HG03097 (cell line): Measurements from ENCODE around the gene RSPO3.

Source experiments
- ATAC-seq: cut with Tn5 transposase; IDR thresholded peaks from one replicate; pipeline ENCODE4 v1.9.1; 2021; ENCODE audit not compliant: unreplicated experiment, low FRiP score

Gene RSPO3

DNA sequence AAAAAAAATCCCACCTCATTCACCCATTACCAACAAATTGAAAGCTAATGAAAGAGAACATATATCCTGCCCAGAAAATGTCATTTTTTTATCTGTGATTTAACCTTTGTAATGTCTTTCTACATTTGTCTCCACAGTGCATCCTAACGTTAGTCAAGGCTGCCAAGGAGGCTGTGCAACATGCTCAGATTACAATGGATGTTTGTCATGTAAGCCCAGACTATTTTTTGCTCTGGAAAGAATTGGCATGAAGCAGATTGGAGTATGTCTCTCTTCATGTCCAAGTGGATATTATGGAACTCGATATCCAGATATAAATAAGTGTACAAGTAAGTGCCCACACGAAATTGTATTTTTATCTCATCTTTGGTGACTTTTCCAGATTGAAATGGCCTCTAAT, 30.0 kb downstream of the RSPO3 start:
- no peak for ATAC-seq

GRCh38 chr6:127154509-127154908, 36.0 kb downstream of the RSPO3 start:
- ATAC-seq = no peak

GRCh38 chr6:127160484-127160883, 42.0 kb downstream of the RSPO3 start:
- ATAC-seq = no peak

DNA sequence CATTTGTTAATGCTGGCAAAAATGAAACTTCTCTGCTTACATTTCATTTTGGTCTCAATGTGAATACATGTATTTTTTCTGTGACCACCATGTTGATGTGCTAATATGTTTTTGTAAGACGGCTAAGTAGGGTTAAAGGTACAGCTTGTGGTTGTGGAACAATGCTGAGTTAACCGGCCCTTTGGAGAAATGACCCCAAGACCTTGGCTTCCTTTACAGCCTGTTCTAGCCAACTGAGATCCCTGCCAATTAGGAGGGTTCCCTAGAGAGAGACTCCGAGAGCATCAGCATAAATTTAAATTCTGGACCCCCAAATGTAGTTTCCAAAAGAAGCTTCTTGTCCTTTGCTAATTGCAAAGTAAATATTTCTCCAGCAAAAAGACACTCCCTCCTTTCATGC, 44.4 kb downstream of the RSPO3 start:
- no peak for ATAC-seq

- ATAC-seq = no peak
Observed at GRCh38 chr6:127164036-127164435, 45.6 kb downstream of the RSPO3 start.

GRCh38 chr6:127164565-127164964, 46.1 kb downstream of the RSPO3 start:
- no peak for ATAC-seq

DNA sequence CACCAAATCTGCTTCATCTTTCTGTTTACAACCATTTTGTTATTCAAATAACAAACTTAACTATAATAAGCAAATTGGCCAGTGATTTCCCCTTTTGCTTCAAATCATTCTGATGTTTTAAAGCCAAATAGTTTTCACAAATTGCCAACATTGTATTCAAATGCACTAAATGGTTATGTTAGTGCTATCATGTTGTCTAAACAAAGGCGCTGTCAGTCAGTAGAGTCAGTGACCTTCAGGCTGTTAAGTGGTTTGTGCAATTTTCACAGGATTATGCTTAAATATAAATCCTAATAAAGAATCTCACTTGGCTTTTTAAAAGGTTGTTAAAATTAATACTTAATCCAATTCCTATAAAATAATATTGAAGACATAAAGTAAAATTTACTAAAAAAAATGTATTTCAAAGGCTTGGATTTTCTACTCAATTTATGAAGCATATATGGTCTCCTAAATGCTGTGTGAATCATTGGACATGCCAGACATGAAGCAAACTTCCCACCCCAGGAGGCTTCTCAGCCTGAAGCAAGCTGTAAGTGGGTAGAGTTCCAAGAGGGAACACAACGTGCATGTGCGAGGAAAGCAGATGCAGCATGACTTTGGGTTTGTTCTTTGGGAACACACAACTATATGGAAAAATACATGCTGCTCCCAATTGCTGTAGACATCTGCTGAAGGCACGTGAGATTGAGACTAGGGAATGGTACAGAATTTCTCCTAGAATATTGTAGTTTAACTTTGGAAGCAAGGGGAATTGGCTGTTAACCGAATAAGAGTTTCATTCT, 54.9 kb downstream of the RSPO3 start:
- no peak for ATAC-seq

DNA sequence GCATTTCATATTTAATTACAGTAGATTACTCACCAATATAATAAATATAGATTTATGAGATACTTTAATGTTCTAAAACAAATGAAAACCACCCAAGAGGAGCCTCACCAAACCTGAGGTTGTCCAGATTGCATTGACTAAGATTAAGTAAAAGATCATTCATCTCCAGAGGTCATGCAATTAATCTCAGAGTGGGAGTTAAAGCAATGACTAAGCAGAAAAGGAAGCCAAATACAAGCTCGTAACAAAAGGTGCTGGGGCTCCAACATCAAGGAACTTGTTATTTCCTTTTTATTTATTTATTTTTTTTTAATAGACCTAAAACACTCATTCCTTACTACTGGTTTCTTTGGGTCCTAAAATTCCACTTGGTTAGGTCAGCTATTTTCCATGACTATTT, 57.7 kb downstream of the RSPO3 start:
- no peak for ATAC-seq

DNA sequence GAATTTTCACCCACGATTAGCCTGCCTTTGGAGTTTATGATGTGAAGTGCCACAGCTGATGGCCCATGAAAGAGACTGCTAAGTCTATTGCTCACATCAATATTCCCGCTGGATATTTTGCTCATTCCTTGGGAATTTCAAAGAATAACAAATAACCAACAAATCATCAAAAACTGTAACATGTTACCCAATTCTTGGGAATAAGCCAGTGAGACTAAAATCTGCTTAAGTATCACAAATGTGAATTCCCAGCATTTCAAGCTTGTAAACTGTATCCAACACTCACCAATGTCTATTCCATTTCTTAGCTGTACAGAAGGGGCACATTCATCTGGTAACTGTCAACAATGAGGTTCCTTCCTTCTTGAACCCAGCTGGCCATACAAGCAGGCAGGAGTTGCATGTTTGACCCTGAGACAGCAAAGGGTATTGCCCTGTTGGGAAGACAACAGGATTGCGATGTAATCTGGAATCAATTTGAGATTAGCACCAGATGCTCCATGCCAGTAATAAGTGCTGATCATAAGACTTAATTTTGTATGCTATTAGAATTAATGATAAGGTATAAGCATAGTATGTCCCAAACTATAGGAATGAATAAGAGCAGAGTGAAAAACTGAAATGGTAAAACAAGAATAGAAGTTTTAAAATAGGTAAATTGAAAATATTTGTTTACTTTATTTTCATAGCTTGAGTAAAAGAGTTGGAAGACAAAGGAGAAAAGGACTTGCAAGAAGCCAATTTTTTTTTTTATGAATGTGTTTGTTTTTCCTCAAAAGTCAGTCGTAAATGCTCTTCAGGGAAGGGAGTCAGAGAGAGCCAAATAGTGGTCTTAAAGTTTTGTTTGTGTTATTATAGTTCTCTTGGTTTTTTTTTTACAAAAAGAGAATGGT, 58.8 kb downstream of the RSPO3 start:
- no peak for ATAC-seq

GRCh38 chr6:127177923-127178231, 59.4 kb downstream of the RSPO3 start:
- ATAC-seq = no peak

DNA sequence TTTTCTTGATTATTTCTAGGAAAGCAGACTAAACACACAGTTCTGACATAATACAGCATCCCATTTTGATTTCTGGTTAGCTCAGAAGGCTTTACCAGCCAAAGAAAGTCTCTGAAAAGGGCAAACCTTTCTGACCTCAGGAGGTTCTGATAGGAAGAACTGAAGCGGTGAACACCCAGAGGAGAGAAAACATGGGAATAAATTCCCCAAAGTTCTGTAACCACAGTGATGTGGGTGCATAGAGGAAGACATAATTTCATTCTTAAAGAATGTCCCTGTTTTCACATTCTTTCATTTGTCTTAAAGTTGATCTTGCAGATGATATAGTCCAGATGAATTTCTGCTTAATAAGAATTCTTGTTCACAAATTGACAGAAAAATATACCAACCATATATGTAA, 60.3 kb downstream of the RSPO3 start:
- no peak for ATAC-seq

- no peak for ATAC-seq
Observed at GRCh38 chr6:127180426-127180825, 62.0 kb downstream of the RSPO3 start.

DNA sequence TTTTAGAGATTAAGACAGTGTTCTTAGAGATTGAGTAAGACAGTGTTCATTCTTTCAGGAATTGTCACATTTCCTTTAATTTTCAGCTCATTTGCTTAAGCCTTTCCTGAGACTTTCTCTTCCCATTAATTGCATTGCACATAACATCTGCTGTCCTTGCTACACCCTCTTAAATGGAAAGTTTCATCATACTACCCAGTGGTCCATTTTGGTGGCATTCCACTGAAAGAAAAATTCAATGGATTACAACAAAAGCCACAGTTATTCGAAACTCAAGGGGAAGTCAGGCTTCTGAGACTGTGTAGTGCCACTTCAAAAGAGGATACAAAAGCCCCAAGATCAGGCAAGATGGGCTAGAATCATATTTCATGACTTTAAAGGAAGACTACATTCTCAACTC, 64.0 kb downstream of the RSPO3 start:
- no peak for ATAC-seq

DNA sequence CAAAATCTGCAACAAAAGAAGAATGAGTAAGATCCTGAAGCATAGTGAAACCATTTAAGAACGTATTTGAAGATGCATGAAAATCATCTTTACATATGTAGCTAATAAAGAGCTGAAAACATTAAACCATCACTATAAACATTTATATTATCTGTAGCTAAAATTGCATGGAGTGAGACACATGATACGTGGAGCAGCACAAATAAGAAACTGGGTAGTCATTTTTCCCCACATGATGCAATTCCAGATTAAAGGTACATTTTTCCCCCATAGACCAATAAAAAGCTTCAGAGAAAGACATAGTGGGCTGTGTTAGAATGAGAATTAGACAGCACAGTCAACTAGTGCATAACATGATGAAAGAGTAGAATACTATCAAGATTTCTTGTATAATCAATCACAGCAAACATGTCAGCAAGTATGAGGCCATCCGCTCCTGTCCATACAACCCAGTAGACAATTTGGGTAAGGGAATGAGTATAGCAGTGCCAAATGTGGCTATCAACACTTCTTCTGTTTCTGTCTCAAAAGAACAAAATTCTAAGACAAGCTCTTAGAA, 67.0 kb downstream of the RSPO3 start:
- ATAC-seq = no peak

DNA sequence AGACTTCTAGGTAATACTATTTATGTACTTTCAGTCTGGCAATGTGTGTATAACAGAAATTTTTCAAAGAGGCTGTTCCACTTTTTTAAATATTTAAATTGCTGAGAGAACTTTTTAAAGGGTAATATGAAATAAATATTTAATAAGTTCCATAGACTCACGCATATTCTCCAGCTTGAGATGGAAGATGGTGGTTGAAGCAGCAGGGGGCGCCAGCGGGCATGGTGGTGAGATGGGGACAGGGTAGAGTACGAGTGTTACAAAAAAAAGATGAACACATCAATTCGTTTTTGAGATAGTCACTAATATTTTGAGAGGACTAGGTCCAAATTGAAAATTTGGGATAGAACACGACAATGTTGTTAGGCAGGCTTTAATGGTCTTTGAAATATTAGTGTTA, 68.4 kb downstream of the RSPO3 start:
- ATAC-seq = no peak

DNA sequence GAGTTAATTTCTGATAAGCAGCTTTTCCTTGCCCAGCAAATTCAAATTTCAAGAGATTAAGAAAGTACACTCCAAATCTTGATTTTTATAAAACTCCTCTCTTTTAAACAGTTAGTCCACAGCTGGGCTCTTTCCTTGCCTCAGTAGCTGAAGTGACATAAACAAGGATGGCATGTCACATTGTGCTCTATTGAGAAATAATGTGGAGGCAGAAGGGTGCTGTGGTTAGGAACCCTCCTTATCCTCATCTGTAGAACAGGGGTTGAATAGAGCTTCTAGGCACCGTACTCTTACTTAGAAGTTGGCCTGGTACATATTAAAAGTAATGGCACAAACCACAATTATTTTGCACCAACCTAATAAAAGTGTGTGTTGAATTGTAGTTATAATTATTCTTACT, 70.3 kb downstream of the RSPO3 start:
- ATAC-seq = no peak

GRCh38 chr6:127190552-127190951, 72.1 kb downstream of the RSPO3 start:
- ATAC-seq = no peak

GRCh38 chr6:127191716-127192115, 73.2 kb downstream of the RSPO3 start:
- ATAC-seq = no peak

GRCh38 chr6:127192911-127193541, 74.6 kb downstream of the RSPO3 start:
- no peak for ATAC-seq

GRCh38 chr6:127195833-127196232, 77.4 kb downstream of the RSPO3 start:
- ATAC-seq = no peak

- no peak for ATAC-seq
Observed at GRCh38 chr6:127198549-127198948, 80.1 kb downstream of the RSPO3 start.
